HG02885 (cell line): ENCODE results near the gene GPR107.

ENCODE experiments used
- ATAC-seq: cut with Tn5 transposase; IDR thresholded peaks from one replicate; pipeline ENCODE4 v1.9.1; 2021; ENCODE audit warnings: mild to moderate bottlenecking; ENCODE audit not compliant: unreplicated experiment, poor library complexity

The GPR107 gene

GRCh38 chr9:130053109-130053503 is 600 bp upstream of the GPR107 start:
- no peak for ATAC-seq

- ATAC-seq, result no peak
Measured at GRCh38 chr9:130054325-130054786, 650 bp downstream of the GPR107 start.

- ATAC-seq, result no peak
Measured at GRCh38 chr9:130054820-130055219, 1.1 kb downstream of the GPR107 start.

GRCh38 chr9:130058154-130058553 is 4.4 kb downstream of the GPR107 start:
- ATAC-seq, result no peak

- ATAC-seq, result no peak
Measured at GRCh38 chr9:130058887-130059286, 5.2 kb downstream of the GPR107 start.

- ATAC-seq, result no peak
Measured at GRCh38 chr9:130060296-130060695, 6.6 kb downstream of the GPR107 start.

- no peak for ATAC-seq
Measured at GRCh38 chr9:130062750-130063149, 9.0 kb downstream of the GPR107 start.

- ATAC-seq, result no peak
Measured at GRCh38 chr9:130064621-130065020, 10.9 kb downstream of the GPR107 start.

GRCh38 chr9:130069048-130069447 is 15.3 kb downstream of the GPR107 start:
- ATAC-seq, result no peak

GRCh38 chr9:130072515-130073235 is 19.0 kb downstream of the GPR107 start:
- no peak for ATAC-seq

GRCh38 chr9:130073373-130073772 is 19.7 kb downstream of the GPR107 start:
- ATAC-seq, result no peak

GRCh38 chr9:130078547-130078946 is 24.8 kb downstream of the GPR107 start:
- no peak for ATAC-seq

GRCh38 chr9:130084337-130084736 is 30.6 kb downstream of the GPR107 start:
- no peak for ATAC-seq

- ATAC-seq, result no peak
Measured at GRCh38 chr9:130088051-130088450, 34.3 kb downstream of the GPR107 start.

- ATAC-seq, result no peak
Measured at GRCh38 chr9:130089141-130089540, 35.4 kb downstream of the GPR107 start.

- ATAC-seq, result no peak
Measured at GRCh38 chr9:130090915-130091314, 37.2 kb downstream of the GPR107 start.

- no peak for ATAC-seq
Measured at GRCh38 chr9:130092910-130093309, 39.2 kb downstream of the GPR107 start.

- no peak for ATAC-seq
Measured at GRCh38 chr9:130095872-130096271, 42.2 kb downstream of the GPR107 start.

- no peak for ATAC-seq
Measured at GRCh38 chr9:130100681-130101080, 47.0 kb downstream of the GPR107 start.

GRCh38 chr9:130101915-130102314 is 48.2 kb downstream of the GPR107 start:
- ATAC-seq, result no peak

- no peak for ATAC-seq
Measured at GRCh38 chr9:130104491-130105193, 50.9 kb downstream of the GPR107 start.

- ATAC-seq, result no peak
Measured at GRCh38 chr9:130106860-130107233, 53.1 kb downstream of the GPR107 start.
